ENCODE results near the gene RELN.
A peak's percentile ranks its signal among the peaks of the same experiment; 100 is the strongest.

The RELN gene

GRCh38 chr7:103446049-103446520, 543.4 kb downstream of the RELN start, which contains the start of gene SLC26A5:
SLC26A5 (minus strand) TSS chr7:103446207; CDS start chr7:103421514, 24,693 bp downstream.
- DNase-seq = peak; percentile 37

GRCh38 chr7:103445228-103446048, 544.0 kb downstream of the RELN start:
- DNase-seq = peak; percentile 26

DNA sequence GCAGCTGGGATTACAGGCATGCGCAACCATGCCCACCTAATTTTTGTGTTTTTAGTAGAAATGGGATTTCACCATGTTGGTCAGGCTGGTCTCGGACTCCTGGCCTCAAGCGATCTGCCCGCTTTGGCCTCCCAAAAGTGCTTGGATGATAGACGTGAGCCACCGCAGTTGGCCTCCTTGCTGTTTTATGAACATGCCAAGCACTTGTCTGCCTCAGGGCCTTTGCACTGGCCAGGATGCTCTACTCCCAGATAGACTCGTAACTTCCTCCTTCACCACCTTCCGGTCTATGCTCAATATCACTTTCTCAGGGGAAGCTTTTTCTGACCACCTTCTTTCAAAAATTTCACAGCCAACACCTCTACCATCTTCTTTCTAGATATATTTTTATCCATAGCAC, 549.8 kb downstream of the RELN start:
- no peak for DNase-seq

GRCh38 chr7:103437623-103438022, 551.8 kb downstream of the RELN start:
- no peak for DNase-seq

DNA sequence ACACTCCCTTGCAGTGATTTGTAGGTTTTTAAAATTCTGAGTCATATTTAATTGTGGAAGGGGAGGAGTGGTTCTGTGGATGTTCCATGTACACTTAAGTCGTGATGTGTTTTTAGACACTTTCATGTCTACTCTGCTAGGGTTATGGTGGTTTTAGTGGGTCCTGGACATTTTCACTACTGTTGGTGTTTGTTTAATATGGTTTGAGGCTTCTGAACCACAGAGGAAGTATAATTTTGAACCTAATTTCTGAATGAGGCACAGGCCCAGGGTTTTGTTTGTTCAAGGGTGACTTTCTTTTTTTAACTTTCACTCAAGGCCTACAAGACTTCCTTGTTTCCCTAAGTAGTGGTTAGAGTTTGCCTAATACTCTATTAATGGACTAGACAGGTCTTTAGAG, 556.7 kb downstream of the RELN start:
- no peak for DNase-seq

- DNase-seq = no peak
Measured at GRCh38 chr7:103425177-103425576, 564.3 kb downstream of the RELN start.

GRCh38 chr7:103423467-103424179, 565.8 kb downstream of the RELN start:
- DNase-seq = no peak

Data from stimulated activated CD8-positive, alpha-beta memory T cell treated with anti-CD3 and anti-CD28 coated beads, Interleukin-4, amount 100 ng/mL, for 48 hours (primary cell).